ENCODE results near the gene CRX.
"Not testable (repeated sequence)": the region's sequence is repeated elsewhere in the genome, so short reads cannot be mapped to it uniquely, and the experiment has no call there.

The CRX gene

DNA sequence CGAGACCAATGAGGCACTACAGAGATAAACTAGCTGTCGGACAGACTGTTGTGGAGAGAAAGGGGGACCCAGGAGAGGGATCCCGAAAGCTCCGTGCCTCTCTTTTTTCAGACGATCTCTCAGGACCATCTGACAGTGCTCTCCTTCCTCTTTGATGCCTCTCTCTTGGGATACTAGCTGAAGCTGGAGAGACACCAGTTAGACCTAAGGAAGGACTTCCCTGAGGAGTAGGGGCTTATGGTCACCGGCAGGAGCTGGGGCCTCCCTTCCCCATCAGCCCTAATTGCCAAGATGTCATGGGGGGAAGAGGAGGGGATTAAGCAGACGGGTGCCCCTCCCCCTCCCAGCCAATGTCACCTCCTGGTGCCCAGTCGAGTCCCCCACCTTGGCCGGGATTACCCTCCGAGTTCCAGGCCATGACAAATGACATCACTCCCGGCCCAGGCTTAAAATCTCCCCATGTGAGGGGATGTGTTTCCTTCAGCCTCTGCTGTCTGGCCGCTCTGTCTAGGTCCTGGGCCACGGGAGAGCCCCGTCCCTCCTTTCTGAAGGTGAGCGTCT, at the start of gene CRX:
CRX (plus strand) TSS at position 478 of the 561 bp plus-strand sequence. CDS start 12,507 bp downstream, outside the sequence.
- in situ Hi-C loops (cut with HindIII; ENCODE audit: low sequenced_read_pairs) = no loop called here
- DNase-seq (ENCODE audit: low read depth) = no peak
- TF ChIP-seq, protein P1, sequence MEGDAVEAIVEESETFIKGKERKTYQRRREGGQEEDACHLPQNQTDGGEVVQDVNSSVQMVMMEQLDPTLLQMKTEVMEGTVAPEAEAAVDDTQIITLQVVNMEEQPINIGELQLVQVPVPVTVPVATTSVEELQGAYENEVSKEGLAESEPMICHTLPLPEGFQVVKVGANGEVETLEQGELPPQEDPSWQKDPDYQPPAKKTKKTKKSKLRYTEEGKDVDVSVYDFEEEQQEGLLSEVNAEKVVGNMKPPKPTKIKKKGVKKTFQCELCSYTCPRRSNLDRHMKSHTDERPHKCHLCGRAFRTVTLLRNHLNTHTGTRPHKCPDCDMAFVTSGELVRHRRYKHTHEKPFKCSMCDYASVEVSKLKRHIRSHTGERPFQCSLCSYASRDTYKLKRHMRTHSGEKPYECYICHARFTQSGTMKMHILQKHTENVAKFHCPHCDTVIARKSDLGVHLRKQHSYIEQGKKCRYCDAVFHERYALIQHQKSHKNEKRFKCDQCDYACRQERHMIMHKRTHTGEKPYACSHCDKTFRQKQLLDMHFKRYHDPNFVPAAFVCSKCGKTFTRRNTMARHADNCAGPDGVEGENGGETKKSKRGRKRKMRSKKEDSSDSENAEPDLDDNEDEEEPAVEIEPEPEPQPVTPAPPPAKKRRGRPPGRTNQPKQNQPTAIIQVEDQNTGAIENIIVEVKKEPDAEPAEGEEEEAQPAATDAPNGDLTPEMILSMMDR (IDR thresholded peaks at IDR 0.05; ENCODE audit: low read depth, low read length, missing control alignments) = no peak
- no peak within 1 kb of the TSS for H3K4me3 ChIP-seq (ENCODE audit: low read depth, low read length)

DNA sequence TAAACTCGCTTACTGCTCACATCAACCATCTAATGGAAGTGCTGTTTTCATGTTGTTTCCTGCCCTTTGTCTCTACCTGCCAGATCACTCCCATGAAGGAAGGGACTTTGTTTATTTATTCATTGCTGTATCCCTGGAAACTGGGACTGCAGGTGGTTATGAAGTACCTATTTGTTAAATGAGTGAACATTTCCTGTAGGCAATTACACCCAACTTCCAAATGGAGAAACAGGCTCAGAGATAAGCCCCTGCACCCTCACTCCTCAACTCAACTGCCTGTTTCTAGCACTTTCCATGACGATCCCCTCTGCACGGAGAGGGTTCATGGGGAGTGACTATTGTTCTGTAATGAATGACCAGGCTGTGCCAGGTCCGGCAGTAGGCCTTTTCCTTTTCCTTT, 45.2 kb upstream of the CRX start:
- no peak overlapping the region for H3K4me3 ChIP-seq (ENCODE audit: low read depth, low read length)
- in situ Hi-C loops (cut with HindIII; ENCODE audit: low sequenced_read_pairs) = no loop called here
- TF ChIP-seq, protein P1 (IDR thresholded peaks at IDR 0.05; ENCODE audit: low read depth, low read length, missing control alignments) = no peak
- no peak for DNase-seq (ENCODE audit: low read depth)

DNA sequence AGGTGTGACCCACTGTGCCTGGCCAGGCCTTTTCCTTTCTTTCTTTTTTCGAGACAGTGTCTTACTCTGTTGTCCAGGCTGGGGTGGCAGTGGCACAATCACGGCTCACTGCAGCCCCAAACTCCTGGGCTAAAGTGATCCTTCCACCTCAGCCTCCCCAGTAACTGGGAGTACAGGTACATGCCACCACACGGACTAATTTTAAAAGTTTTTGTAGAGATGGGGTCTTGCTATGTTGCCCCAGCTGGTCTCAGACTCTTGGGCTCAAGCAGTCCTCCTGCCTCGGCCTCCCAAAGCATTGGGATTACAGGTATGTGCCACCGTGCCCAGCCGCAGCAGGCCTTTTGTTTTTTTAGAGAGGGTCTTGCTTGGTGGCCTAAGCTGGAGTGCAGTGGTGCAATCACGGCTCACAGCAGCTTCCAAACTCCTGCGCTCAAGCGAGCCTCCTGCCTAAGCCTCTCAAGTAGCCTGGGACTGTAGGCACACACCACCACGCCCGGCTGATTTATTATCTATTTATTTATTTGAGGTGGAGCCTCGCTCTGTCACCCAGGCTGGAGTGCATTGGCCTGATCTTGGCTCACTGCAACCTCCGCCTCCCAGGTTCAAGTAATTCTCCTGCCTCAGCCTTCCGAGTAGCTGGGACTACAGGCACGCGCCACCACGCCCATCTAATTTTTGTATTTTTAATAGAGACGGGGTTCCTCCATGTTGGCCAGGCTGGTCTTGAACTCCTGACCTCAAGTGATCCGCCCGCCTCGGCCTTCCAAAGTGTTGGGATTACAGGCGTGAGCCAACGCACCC, 44.3 kb upstream of the CRX start:
- in situ Hi-C loops (cut with HindIII; ENCODE audit: low sequenced_read_pairs); DNase-seq (ENCODE audit: low read depth): not testable (repeated sequence)
- H3K4me3 ChIP-seq (ENCODE audit: low read depth, low read length) = peak overlapping the region; percentile 93

DNA sequence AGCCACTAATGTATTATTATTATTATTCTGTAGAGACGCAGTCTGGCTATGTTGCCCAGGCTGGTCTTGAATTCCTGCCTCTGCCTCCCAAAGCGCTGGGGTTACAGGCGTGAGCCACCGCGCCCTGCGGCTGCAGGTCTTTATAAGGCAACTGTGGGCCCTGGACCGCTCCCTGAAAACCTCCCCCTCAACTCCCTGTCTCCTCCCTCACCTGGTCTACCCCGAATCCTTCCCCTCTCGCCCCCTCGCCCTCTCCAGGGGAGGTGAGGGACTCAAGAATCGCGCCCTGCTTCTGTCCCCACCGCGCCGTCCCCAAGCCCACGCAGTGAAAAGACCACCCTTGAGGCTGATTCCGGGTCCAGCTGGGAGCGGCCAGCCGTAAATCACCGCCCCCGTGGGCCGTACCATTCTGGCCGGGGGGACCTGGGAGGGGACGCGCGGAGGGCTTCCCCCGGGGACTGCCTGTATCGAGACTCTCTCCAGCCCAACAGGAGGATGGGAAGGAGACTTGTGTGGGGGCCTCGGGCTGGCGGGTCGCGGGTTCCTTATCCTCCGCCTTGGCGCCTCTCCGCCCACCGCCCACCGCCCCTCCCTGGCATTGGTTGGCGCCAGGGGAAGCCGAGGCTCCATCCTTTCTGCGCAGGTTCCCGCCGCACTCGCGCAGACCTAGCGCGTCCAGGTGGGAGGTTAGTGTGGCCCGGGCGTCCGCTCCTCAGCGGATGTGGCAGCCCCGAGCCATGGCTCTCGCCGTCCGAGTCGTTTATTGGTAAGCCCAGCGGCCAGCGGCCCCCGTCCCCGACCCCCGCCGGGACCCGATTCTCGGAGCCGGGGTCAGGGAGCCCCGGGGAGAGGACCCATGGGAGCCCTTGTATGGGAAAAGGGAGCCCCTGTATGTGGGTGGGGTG, 43.4 kb upstream of the CRX start, which contains the start of gene SELENOW:
SELENOW (plus strand) TSS at position 655 of the 905 bp plus-strand sequence; CDS start at position 738, 83 bp downstream.
- peak within 1 kb of the TSS; percentile 93 for H3K4me3 ChIP-seq (ENCODE audit: low read depth, low read length)
- DNase-seq (ENCODE audit: low read depth) = peak; percentile 18
- in situ Hi-C loops (cut with HindIII; ENCODE audit: low sequenced_read_pairs) = no loop called here
- TF ChIP-seq, protein P1 (IDR thresholded peaks at IDR 0.05; ENCODE audit: low read depth, low read length, missing control alignments) = no peak

DNA sequence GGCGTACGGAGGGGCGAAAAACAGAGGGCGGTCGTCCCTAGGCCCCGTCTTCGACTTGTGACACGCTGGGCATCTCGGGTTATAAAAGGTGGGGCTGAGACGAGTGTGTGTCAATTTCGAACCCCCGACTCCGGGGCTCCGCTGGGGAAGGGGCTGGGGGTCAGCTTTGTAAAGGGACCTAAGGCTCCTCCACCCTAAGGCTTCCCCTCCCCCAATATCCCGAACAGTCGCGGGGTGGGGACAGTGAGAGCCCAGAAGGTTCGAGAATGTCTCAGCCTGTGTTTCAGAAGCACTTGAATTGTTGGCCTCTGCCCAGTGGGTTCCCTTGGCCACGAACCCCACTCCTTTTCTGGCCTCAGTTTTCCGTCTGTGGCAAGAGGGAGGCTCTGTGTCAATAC, 42.8 kb upstream of the CRX start:
- in situ Hi-C loops (cut with HindIII; ENCODE audit: low sequenced_read_pairs) = no loop called here
- TF ChIP-seq, protein P1 (IDR thresholded peaks at IDR 0.05; ENCODE audit: low read depth, low read length, missing control alignments) = no peak
- H3K4me3 ChIP-seq (ENCODE audit: low read depth, low read length) = peak overlapping the region; percentile 93
- DNase-seq (ENCODE audit: low read depth) = no peak

DNA sequence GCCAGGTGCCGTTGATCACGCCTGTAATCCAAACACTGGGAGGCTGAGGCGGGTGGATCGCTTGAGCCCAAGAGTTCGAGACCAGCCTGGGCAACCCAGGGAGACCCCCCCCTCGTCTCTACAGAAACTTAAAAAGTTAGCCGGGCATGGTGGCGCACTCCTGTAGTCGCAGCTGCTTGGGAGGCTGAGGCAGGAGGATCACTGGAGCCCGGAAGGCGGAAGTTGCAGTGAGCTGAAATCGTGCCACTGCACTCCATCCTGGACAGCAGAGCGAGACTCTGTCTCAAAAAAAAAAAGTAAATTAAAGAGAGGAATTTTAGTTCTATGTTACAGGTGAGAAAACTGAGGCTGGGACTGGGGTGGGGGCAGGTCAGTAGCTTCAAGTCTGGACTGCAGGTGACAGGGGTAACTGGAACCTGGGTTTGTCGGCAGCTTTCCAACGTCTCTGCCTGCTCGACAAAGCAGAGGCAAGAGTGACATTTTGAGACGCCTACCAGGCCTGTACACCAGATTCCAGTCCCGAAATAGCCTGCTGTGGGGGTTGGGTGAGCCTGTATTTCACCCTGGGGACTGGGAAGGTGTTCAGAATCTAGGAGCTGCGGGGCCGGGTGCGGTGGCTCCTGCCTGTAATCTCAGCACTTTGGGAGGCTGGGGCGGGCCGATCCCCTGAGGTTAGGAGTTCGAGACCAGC, 42.1 kb upstream of the CRX start:
- peak overlapping the region; percentile 93 for H3K4me3 ChIP-seq (ENCODE audit: low read depth, low read length)
- no peak for DNase-seq (ENCODE audit: low read depth)
- in situ Hi-C loops (cut with HindIII; ENCODE audit: low sequenced_read_pairs) = no loop called here
- TF ChIP-seq, protein P1 (IDR thresholded peaks at IDR 0.05; ENCODE audit: low read depth, low read length, missing control alignments) = no peak

Data from astrocyte of the cerebellum (primary cell).